HK-2 (cell line): ENCODE measurements around the gene FMR1NB.

Experiments
- DNase-seq: peaks from one replicate; pipeline ENCODE4 v3.0.0-alpha.2; 2018; ENCODE audit not compliant: unreplicated experiment

FMR1NB gene, protein sequence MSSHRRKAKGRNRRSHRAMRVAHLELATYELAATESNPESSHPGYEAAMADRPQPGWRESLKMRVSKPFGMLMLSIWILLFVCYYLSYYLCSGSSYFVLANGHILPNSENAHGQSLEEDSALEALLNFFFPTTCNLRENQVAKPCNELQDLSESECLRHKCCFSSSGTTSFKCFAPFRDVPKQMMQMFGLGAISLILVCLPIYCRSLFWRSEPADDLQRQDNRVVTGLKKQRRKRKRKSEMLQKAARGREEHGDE

DNA sequence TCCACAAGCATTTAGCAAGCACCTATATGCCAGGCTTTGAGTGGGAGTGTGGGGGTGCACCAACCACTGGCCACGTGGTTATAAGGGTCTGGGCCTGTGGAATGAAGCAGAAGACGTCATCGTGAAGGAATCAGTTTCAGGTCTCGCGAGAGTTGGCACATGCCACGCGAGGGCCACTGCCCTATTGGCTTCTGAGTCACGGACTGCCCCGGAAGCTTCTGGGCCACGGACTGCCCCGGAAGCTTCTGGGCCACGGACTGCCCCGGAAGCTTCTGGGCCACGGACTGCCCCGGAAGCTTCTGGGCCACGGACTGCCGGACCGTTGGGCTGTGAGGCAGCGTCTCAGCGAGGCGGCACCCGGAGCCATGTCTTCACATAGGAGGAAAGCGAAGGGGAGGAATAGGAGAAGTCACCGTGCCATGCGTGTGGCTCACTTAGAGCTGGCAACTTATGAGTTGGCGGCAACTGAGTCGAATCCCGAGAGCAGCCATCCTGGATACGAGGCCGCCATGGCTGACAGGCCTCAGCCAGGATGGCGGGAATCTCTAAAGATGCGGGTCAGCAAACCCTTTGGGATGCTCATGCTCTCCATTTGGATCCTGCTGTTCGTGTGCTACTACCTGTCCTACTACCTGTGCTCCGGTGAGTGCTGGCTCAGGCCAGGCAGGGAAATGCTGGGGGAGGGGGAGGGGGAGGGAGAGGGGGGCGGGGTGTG is at the start of gene FMR1NB:
FMR1NB (plus strand) TSS at position 300 of the 715 bp plus-strand sequence; CDS start at position 366, 66 bp downstream.
- DNase-seq, result no peak

DNA sequence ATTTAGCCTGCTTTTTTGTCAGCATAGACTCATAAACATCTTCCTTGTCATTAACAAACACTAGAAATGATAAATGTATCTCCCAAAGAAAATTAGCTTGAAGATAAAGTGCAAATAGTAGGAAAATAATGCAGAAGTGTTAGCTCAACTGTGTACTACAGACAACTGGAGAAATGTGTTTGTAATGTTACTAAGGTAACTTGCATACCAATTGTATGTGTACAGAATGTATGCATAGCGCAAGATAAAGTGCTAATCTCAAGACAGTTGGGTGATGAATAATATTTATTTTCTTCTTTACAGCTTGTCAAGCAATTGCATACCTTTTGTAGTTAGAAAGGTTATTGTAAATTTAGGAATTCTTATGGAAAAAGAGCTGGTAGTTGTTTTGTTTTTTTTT is 47.3 kb upstream of the FMR1NB start:
- no peak for DNase-seq

DNA sequence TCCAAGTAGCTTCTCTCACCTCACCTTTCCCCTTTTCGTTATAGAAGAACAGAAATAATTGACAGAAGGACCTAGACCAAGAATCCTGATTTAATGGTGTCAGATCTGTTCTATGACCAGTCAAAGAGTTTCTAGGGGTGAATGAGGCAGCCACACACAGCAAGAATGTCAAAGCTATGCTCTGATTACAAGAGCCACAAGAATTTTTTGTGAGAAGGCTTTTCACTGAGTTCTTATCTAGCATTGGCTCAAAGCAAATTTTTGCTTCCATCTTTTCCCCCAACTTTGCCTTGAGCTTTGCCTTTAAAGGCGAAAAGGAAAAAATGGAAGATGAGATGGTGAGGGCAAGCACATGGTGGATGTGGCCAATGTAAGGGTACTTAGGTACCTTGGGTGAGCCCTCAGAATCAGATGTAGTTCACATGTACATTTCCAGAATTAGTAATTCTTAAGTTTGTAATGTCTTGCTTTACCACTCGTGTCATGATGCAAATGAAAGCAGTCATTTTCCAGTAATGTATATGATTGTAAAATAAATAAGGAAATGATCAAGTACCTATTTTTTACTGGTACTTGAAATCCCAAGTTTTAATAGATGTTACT is 45.9 kb upstream of the FMR1NB start:
- no peak for DNase-seq

DNA sequence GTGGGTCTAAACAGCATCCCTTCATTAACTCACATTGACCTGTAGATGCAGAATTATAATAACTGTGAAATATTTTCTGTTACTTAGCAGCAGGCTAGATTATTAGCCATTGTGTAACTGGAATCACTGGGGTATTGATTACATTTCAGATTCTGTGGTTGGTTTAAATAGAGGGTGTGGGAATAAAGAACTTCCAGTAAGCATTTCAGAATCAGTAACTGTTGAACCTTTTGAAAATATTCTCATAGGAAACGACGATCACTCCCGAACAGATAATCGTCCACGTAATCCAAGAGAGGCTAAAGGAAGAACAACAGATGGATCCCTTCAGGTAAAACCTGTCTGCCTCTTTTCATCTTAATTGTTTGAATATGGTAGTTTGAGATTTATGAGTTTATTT is 35.9 kb upstream of the FMR1NB start:
- DNase-seq, result no peak

DNA sequence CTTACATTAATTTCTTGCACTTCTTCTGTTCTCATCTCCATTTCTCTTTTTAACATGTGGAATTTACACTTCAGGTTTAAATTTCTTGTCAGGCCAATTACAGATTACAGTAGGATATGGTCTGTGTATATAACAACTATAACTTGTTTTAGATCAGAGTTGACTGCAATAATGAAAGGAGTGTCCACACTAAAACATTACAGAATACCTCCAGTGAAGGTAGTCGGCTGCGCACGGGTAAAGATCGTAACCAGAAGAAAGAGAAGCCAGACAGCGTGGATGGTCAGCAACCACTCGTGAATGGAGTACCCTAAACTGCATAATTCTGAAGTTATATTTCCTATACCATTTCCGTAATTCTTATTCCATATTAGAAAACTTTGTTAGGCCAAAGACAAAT is 32.6 kb upstream of the FMR1NB start:
- DNase-seq, result no peak

DNA sequence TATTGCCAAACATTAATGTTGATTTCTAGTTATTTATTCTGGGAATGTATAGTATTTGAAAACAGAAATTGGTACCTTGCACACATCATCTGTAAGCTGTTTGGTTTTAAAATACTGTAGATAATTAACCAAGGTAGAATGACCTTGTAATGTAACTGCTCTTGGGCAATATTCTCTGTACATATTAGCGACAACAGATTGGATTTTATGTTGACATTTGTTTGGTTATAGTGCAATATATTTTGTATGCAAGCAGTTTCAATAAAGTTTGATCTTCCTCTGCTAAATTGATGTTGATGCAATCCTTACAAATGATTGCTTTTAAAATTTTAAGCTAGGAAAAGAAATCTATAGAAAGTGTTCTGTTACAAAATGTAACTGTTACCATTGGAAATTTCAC is 30.8 kb upstream of the FMR1NB start:
- DNase-seq, result no peak

DNA sequence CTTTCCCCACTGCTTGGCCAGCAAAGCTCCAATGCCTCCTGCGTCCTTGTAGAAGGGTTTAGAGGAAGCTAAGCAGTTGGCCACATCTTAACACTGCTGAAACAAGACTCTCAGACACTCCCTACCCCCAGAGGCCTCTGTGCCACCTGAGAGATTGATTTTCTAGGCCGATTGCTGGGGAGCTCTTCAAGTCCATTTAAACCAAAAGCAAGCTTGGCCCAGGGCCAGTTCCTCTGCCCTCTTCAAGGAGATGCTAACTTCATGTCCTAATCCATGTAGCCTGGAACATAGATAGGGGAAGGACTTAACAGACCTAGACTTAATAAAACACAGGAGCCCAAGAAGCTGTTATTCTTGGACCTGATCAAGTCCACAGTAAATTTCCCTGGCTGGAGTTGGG is 27.2 kb upstream of the FMR1NB start:
- DNase-seq, result no peak

DNA sequence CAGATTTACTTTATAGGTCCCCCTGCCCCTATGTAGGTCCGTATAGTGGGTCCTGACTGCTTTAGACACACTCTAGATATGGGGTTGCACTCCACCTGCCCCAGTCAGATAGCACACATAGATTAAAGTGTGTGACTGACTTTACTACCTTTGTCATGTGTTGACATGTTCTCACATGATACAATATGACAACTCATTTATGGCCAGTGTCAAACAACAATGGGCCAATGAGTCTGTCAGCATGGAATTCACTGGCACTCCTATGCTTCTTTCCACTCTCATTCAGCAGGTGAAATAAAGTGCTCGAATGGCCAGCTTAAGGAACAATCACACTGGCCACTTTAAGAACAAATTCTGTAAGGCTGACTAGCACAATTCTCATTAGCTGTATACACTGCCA is 23.8 kb upstream of the FMR1NB start:
- DNase-seq, result no peak

DNA sequence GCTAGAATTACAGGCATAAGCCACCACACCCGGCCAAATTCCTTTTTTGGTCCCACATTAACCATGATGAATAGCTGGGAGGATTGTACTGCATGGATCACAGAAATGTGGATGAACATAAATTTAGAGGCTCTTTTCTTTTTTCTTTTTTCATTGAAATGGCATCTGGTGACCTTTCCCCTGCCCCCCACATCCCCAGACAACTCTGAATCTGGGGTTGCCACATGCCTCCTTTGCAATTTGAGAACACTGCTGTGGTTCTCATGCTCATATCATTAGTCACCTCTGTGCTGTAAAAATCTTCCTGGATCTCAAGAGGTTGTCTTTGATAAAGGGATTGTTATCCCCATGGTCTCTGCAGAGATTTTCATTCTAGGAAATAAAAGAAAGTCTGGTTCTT is 22.8 kb upstream of the FMR1NB start:
- peak; percentile 12 for DNase-seq

DNA sequence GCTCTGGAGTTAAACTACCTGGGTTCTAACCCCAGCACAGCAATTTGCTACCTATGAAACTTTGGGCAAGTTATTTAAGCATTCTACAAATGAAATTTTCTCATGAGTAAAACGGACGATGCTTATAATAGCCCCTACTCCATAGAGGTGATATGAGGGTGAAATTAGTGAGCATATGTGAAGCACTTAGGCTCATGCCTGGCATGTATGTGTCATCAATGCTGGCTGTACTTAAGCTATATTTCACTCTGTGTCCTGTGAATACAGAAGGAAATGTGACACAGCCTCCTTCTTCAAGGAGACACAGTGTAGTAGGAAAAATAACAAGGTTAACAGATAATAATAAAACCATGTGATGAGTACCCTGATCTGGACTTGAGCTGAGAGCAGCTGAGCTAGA is 20.4 kb upstream of the FMR1NB start:
- DNase-seq, result no peak

DNA sequence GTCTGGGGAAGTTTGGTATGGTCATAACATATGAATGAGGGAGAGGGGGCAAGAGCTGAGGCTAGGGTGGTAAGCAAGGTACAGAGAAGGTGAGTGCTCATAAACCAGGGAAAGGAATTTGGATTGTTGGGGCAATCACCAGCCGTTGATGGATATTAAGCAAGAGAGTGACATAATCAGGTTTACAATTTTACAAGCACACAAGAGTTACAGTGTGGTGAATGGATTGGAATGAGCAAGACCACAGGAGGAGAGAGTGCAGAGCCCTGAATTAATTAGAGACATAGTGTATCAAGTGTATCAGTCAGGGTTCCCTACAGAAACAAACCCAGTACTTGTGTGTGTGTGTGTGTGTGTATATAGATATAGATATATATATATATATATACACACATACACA is 18.7 kb upstream of the FMR1NB start:
- no peak for DNase-seq

DNA sequence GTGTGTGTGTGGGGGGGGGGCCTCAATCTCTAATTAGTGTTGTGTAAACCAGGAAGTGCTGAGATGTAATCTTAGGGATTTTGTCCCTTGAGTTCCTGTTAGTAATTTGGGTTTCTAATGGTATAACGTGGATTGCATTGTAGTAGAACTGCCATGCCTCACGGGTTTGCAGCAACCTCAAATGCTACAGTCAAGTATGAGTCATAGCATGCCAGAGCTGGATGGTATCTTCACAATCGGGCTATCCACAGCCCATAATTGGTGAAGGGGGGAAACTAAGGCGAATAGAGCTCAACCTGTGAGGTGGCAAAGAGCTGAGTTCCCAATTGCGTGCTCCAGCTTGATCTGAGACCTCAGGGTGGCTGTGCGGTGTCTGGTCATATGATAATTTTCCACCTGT is 2.2 kb upstream of the FMR1NB start:
- DNase-seq, result no peak

DNA sequence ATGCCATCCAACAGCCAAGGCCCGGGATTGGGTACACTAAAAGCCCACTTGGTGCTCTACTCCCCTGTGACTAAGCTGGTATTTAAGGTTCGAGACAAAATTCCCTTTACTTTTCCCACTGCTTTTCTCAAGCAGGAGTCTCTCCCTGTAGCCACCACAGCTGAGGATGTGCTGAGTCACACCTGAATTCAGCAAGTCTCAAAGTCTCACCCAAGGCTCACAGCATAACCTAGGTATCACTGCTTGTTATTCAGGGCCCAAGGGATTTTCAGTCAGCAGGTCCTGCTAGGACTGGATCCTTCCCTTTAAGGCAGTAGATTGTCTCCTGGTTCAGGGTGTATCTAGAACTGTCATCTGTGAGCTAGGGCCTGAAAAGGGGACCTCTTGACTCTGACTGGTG is 39.2 kb downstream of the FMR1NB start:
- no peak for DNase-seq

DNA sequence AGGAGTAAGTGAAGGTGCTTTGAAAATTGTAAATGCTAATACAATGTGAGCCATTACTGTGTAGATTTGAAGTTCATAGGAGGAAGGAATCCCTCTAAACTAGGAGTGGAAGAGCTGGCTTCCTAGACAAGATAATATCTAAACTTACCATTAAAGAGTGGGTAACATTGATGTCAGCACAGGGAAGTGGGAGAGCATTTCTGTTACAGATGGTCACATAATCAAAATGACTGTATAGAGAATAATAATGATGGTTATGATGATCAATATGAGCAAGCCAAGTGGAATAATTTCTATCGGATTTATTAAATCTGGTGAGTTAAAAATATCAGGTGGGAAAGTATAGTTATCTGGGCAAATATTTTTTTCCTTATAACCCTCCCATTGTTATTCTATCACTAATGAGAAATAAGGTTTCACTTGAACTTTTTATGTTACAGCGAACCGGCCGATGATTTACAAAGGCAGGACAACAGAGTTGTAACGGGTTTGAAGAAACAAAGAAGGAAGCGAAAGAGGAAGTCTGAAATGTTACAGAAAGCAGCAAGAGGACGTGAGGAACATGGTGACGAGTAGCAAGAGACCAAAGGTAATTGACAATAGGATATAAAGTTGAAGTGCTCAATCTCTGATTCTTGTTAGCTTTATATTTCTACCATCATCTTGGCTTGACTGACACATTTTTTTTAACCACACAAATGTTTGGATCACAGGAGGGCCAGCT is 43.5 kb downstream of the FMR1NB start:
- no peak for DNase-seq

DNA sequence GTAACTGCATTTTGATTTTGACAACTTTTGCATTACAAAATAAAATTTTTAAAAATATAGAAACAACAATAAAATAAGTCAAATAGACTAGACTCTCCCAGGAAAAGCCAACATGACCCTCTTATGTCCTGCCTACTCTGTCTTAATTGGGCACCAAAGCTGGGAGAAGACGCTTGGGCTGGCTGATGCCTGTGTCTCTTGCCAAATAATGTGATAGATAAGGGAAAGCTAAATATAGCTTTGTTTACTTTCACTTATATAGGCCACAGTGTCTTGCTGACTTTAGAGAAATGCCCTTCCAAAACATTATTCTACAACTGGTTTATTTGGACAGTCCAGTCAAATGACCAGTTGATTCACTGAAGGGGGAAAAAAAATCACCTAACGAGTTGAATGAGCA is 54.2 kb downstream of the FMR1NB start:
- no peak for DNase-seq

DNA sequence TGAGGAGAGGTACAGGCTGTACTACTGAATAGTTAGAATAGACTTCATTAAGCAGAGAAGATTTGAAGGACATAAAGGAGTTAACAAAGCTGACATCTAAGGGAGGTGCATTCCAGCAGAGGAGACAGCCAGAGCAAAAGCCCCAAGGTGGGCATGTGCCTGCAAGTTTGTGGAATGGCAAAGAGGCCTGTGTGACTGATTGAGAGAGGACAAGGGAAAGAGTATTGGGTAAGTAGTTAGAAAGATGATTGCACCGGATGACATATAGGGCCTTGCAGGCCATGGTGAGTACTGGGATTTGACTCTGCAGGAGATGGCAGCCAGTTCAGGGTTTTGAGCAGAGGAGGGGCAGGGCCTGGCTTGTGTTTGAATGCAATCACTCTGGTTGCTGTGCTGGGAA is 55.9 kb downstream of the FMR1NB start:
- DNase-seq, result no peak

DNA sequence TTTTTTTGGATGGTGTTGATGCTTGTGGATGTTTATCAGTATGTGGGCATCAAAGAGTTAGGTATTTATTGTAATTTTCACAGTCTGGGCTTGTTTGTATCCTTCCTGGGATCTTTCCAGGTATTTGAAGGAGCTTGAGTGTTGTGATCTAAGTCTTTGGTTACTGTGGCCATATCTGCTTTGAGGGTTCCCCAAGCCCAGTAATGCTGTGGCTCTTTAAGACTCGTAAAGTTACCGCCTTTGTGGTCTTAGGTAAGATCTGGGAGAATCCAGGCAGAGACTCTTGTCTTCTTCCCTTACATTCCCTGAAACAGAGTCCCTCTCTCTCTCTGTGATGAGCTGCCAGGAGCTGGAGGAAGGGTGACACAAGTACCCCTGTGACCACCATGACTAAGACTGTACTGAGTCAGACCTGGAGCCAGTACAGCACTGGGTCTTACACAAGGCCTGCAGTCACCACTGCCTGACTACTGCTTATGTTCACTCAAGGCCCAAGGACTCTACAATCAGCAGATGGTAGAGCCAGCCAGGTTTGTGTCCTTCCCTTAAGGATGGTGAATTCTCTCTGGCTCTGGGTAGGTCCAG is 62.2 kb downstream of the FMR1NB start:
- DNase-seq, result peak; percentile 12

DNA sequence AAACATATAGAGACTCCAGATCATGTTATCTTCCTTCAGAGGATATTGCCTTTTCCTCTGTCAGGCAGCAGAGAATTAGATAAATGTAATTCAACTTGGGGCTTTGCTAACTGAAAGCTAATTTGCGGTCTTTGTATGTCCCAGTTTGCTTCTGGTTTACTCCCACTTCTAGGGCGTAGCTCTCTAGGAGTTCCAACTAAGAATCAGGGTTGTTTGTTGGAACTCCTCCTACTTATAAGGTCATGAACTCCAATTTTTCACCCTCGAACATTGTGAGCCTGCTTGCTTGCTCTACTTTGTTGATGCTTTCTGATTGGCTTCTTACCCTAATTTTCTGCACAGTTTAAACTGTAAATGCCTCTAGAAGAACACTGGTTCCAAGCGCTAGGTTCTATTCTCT is 66.1 kb downstream of the FMR1NB start:
- no peak for DNase-seq

DNA sequence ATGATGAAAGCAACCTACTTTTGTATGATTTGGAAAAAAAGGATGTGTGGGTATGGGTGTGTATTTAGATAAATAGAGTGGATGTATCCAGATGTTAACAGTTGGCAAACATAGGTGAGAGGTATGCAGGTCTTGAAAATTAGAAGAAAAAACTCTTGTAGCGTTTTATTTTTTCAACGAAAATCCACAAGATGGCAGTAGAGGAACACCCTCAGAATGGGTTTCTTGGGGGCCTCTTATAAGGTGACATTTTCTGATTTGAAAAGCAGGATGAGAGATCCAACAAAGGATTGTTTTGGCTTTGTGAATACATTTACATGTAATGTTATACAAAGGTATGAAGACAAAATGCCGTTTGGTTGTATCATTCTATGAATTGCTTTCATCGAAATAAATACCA is 68.3 kb downstream of the FMR1NB start:
- no peak for DNase-seq

DNA sequence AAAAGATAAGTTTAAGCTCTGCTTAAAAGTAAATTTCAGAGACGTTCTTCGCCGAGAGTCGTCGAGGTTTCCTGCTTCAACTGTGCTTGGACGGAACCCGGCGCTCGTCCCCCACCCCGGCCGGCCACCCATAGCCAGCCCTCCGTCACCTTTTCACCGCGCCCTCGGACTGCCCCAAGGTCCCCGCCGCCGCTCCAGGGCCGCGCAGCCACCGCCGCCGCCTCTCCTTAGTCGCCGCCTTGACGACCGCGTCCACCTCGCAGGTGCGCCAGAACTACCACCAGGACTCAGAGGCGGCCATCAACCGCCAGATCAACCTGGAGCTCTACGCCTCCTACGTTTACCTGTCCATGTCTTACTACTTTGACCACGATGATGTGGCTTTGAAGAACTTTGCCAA is 70.8 kb downstream of the FMR1NB start:
- no peak for DNase-seq

DNA sequence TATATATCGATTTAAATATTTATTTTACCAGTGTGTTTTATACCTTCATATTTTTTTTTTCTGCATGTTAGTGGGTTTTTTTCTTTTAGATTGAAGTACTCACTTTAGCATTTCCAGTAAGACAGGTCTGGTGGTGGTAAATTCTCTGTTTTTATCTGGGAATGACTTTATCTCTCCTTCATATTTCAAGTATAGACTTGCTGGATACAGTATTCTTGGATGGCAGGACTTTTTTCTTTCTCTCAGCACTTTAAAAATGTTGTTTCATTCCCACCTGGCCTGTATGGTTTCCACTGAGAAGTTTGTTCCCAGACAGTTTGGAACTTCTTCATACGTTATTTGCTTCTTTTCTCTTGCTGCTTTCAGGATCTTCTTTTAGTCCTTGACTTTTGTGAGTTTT is 86.1 kb downstream of the FMR1NB start:
- DNase-seq, result no peak

DNA sequence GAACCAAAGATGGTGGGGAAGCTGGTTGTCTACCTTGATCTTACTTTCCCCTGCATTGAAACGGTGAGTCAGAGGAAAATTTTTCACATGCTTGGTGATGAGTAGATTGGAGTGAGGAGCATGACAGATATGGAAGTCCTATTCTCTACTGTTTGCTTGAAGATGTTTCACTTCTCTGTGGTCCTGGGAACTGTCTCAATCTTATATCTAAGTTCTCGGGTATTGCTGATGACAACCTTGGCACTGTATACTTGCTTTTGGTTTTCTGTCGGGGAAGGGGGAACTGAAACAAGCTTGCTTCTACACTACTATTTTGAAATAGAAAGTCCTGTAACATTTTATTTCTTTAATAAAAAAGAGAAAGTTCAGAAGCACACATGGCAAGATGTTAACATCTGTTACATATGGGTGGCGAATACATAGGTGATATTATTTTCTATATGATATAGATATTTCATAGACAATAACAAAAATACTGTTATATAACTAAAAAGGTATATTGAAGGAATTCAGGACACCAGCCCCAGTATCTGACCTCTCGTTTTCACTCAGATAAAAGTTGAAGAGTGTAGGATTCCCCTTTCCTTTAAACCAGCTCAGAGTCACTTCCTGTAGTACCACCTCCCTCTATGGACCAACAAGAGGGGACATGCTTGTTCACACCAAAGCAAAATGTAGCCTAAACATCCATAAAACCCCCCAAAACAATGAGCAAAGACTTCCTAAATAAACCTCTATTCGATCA is 88.8 kb downstream of the FMR1NB start:
- no peak for DNase-seq
